NK-92 (cell line): ENCODE data around the gene ADGRB2.
"Not testable (repeated sequence)": the region's sequence is repeated elsewhere in the genome, so short reads cannot be mapped to it uniquely, and the experiment has no call there.

Experiments
- DNase-seq: peaks from one replicate; lab custom pipeline; 2025; ENCODE audit not compliant: unreplicated experiment; lab: John Stamatoyannopoulos, UW

ADGRB2 gene

DNA sequence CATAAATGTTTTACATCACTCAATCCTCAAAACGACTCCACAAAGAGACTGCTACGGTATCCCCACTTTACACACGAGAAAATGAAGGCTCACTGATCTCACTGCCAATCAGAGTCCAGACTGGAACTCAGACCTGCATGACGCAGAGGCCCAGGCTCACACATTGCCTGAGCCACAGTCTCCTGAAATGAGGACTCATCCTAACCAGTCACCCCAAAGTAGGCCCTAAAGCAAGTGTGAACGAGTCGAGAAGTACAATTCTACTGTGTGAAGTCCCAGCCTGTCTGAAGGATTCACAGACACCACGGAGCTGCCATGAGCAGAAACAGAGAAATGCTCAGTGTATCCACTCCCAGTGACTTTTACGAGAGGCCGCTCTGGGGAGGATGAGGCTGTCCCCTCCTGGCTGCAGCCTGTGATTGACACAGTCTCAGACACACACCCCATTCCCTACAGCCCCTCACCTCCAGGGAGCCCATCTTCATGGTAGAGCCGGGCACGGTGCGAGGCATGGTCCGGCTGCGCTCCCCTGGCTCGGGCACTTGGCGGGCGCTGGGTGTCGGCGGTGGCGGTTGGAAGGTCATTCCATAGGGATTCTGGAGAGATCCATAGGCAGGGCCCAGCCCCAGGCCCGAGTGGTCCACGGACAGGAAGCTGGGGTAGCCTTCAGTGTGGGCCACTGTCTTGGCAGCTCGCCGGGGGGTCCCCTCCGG, 33.6 kb downstream of the ADGRB2 start:
- no peak for DNase-seq

DNA sequence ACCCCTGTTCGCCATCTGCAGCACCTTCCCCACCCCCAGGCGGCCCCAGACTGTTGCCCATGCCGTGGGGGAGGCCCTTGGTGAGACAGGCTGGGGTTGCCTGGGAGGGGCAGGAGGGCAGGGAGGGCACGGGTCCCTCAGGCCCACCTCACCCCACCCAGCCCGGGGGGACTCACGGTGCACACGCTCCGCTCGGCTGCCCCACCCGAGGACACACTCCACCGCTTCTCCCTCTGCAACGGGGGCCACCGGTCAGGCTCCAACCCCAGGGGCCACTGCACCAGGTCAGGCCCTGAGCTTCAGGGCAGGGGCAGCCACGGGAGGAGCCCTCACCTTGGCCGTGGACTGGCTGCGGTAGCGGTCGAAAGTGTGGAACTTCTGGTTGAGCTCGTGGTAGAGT, 36.3 kb downstream of the ADGRB2 start:
- DNase-seq = no peak

DNA sequence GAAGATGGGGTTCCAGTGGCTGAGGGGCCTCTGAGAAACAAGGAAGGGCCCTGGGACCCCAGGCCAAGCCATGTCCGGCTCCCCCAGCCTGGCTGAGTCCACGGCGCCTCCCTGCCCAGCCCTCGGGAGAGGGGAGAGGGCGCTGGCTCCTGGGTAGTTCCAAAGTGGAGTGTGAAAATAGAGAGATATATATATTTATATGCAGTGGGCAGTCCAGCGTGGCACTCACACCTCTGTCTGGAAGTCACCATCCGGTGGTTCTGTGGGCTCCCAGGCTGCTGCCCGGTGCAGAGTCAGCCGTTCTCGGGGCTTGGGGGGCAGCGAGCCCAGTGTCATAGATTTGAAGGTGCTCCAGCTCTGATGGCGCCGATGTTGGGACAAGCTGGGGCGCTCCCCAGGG, 36.9 kb downstream of the ADGRB2 start:
- no peak for DNase-seq

DNA sequence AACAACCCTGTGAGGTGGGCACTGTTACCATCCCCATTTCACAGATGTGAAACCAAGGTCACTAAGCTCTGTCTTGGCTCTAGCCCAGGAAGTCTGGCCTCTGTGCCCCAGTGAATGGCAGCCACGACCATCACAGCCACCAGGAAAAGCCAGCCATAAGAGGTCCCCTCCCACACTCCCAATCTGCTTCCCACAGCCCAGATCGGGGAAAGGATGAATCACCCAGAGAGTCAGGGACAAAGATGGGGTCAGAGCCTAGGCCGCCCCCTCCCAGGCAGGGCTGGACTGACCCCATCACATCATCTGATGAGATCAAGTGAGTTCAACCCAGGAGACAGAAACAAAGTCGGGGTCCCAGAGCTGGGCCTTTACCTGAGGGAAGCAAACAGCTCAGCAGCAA, 37.4 kb downstream of the ADGRB2 start:
- no peak for DNase-seq

DNA sequence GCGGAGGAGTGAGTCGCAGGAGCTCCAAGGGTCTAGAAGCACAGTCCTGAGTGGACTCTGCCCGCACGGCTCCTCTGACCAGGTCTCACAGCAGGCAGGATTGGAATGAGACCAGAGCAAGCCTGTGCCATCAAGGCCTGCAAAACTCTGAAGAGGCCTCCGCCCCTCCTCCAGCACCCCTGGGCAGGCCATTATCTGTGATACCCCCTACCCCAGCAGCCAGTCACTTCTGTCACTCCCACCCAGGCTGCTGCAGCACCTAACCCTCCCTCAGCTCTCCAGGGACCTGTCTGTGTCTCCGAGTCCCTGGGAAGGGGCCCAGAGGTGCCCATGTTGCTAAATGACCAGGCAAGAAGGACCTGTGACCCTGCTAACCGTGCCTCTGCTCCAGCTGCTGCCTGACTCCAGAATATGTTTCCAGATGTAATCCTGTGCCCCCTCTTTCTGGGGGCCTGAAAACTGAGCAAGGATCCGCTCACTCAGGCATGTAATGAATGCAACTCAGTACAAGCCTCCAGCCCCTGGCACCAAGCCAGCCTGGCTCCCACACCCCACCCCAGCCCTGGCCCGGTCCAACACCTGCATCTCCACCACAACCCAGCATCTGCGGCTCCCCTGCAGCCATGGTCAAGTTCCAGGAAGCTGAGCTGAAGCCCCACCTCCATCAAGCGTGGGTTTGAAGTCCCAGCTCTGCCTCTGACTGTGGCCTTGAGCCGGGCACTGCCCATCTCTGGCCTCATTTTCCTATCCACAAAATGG, 38.2 kb downstream of the ADGRB2 start:
- no peak for DNase-seq

DNA sequence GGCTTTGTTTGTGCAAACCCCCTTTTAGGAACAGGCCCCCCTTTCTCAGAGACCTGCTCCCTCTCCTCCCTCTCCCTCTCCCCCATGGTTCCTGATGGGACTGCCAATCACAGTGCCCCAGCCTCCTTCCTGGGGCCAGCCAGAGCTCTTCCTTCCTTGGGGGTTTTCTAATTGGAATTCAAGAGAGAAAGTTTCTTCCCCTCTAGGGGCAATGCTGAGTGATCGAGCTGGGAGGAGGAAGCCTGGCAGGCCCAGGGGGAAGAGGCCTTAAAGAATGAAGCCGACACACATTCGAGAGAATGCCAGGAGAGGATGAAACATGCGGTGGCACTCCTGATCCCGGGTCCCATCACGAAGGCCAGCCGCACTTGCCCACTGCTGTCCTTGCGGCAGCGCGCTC, 39.0 kb downstream of the ADGRB2 start:
- no peak for DNase-seq

DNA sequence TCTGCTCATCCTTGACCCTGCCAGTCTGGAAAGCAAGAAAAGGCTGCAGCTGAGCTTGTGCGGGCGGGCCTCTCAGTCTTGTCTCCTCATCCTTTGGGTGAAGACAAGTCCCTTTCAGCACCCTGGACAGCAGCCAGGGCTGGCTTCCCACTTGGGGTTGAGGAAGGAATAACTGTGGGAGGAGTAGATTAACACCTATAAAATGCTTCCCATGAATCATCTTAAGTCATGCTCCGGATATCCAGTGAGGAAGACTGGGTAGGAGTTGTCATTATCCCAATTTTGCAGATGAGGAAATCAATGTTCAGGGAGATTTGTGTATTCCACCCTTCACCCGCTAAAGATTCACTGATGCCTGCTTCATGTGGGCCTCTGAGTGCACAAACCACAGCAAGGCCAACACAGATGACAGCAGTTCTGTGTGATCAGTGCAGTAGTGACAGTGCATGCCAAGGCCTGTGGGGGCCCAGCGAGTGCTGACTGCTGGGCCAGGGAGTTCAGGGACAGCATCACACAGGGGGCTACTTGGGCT, 40.2 kb downstream of the ADGRB2 start:
- no peak for DNase-seq

DNA sequence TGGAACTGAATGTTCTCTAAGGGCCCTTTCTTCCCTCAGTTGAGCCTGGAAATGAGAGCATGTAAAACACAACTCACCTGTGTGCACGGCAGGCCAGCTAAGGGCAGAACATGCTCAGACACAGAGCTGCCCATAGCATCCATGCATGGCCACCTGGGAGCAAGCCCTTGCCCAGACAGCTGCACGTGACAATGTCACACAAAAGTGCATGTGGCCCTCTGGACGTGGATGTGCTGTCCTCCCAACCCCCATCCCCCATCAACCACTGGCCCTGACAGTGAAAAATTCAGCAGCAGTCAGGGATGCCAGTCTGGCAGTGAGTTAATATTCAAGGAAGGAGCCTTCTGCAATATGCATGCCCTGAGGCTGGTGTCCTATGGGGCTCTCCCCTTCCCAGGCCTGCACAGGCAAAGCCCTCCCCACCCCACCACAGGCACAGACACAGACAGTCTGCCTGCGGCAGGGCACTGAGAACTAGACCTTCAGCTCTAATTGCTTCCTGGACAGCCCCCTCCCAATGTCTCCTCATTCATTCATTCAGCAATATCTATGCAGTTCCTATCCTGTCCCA, 45.7 kb downstream of the ADGRB2 start:
- no peak for DNase-seq

DNA sequence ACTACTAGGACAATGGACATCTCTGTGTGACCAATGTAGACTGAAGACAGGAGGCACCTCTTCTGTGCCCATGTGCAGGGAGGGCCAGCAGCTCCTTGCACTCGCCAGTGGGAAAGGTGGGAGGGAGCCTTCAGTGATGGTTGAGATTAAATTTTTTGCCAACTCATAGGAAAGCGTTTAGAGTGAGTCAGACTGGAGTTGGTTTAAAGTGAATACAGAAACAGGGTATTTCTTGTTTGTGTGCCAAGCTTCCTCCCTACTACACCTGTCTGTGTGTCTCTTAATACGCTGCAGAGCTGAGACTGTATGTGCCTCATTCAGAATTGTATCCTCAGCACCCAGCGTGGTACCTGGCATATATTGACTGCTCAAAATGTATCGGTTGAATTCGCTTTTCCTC, 46.8 kb downstream of the ADGRB2 start:
- no peak for DNase-seq

DNA sequence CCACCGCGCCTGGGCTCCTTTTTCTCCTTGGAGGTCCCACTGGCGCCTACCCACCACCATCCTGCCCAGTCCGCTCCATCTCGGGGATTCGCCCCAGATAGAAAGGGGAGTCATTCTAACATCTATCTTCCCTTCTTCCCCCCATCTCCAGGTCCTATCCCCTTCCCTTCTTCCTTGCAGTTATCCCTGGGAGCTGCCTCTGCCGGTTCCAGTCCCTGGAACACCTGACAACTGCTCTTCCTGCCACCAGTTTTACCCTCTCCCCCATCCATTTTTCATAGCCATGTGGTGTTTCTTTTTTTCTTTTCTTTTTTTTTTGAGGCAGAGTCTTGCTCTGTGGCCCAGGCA, 48.3 kb downstream of the ADGRB2 start:
- no peak for DNase-seq

DNA sequence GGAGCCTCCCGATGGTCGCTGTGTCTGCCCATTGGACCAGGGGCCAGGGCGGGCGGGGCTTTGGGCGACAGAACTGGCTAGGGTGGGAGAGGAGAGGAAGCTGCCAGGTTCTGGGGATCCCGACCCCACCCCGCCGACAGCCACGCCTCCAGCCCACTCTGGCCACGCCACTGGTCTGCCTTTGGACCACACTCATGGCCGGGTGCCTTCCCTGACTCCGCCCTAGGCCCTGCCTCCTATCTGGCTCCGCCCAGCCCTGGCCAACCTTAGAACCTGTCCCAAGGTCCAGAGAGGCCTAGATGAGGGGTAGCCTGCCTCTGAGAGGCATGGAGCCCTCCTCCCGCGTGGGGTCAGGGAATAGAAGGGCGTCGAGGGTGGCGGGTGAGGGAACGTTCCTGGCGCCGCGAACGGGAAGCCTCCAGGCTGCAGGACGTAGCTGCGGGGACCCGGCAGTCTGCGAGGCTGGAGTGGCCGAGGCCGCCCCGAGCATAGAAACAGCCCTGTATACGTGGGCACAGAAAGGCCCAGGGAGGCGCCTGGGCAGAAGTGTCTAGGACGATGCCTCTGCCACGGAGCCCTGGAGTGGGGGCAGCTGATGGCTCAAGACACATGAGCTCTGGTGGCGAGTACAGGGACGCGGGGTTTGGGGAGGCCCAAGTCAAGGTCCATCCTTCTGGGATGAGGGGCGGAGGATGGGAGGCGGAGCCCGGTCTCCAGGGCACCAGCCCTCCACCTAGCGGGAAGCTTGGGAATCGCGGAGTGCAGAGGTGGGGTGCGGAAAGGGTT, 48.9 kb downstream of the ADGRB2 start:
- no peak for DNase-seq

DNA sequence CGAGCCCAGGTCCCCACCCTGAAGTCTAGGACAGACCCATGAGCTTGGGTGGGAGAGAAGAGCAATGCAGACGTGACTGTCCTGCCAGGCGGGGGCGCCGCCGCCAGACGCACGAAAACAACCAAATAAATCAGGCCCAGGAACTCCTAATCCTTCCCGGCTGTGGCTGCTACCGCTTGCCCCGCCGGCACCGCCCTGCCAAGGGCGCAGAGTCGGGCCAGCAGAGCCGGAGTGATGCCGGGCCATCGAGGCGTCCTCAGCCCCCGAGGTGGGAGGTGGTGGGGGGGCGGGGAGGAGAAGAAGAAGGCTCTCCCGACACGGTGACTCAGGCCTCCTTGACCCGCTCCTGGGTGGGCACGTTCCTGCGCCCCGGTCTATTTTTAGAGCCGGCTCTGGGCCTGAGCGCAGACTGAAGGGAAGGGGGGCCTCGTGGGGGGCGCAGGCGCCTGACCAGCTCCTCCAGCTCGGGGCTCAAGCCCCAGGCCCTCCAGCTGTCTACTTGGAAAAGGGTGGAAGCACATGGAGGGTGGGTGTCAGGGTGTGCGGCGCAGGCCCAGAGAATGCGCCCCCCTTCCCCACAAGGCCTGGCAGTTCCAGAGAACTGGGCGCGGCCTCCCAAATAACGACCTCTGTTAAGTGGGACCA, 49.6 kb downstream of the ADGRB2 start:
- no peak for DNase-seq

DNA sequence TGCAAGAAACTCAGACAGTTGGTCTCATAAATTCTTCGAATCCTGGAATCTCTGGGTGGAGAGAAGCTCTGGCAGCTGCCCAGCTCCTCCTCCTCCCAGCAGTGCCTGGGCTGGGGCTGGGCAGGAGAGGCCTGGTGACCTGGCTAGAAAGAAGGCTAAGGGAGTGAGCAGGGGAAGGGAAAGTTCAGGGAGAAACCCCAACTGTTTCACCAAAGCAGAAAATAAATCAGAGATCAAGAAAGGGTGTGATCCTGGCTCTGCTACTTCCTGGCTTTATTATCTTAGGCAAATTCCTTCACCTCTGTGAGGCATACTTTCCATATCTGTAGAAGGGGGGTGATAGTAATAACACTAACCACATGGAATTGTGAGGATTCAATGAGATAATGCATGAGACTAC, 51.5 kb downstream of the ADGRB2 start:
- no peak for DNase-seq

DNA sequence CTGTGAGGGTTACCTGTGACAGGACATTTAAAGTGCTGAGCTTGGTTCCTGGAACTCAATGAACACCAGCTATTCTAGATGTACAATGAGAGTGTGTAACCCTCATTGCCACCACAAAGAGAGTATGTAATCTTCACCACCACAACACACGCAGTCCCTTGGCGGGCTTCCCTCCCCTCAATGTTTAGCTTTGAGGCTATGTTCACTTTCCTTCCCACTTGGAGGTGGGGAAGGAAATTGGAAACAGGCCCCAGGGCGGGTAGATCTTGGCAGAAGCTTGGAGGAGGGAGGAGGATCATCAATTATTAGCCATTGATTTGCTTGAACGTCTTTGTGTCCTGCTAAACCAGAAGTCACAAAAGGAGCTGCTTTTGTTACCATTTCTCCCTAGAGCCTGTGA, 52.1 kb downstream of the ADGRB2 start:
- no peak for DNase-seq

DNA sequence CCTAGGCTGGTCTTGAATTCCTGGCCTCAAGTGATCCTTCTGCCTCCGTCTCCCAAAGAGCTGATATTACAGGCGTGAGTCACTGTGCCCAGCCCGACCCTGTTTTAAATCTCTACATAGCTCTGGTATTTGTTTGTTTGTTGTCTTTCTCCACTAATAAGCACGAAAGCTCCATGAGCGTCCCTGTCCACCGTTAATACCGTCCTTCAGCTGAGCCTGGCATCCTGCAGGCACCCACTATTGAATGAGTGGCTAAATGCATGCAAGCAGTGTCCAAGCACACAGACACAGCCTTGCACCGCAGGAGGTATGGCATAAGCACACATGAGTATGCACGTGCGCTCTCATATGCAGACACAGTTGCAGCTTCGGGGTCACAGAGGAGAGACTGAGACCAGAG, 55.8 kb downstream of the ADGRB2 start:
- DNase-seq = no peak

DNA sequence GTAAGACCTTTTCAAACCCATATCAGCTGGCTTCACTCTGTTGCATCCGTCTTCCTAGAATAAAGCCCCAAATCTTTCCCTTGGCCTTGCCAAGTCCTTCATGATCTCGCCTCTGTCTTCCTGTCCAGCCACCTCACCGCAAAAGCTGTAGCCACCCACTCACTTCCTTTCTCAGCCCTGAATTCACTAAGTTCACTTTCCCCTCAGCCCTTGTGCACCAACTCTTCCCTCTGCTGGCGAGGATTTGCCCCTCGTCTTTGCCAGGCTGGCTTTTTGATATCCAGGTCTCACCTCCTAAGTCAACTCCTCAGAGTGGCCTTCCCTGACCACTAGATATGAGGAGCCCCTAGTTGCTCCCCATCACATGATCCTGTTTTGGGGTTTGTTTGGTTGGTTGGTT, 56.4 kb downstream of the ADGRB2 start:
- DNase-seq = no peak

DNA sequence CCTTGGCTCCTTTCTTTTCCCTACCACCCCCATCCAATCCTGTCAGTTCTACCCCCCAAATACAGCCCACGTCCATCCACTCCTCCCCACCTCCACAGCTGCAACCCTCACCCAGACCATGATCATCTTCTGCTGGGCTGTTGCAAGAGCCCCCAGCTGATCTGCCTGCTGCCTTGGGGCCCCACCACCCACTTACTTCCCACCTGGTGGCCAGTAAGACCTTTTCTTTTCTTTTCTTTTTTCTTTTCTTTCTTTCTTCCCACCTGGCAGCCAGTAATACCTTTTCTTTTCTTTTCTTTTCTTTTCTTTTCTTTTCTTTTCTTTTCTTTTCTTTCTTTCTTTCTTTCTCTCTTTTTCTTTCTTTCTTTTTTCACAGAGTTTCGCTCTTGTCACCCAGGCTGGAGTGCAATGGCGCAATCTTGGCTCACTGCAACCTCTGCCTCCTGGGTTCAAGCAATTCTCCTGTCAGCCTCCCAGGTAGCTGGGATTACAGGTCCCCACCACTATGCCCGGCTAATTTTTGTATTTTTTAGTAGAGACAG, 57.0 kb downstream of the ADGRB2 start:
- not testable (repeated sequence) for DNase-seq

DNA sequence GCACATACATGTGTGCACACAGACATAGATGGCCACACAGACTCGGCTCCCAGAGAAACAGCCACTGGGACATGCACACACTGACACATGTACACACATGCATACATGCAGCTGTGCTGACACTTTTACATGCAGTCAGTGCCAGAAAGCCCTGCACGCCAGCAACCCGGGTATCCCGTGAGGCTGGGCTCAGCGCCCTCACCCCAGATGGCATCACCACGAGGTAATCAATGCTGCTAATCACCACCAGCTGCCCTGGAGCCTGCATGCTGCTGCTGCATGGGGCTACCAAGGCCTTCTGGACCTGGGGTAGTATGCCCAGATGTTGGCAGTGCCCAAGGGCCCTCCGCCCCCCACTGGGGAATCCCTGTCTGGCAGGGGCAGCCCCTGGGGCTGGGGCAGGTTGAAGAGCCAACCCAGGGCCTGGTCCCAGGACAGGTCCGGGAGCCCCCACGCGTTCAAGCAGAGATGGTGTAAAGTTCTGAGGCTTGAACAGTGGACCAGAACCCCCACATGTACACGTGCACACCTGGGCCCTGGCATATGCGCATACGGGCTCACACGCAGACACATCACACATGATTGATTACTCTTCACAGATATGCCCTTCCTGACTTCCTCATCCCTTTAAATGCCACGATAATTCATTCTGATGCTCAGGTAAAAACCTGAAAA, 57.6 kb downstream of the ADGRB2 start:
- no peak for DNase-seq

DNA sequence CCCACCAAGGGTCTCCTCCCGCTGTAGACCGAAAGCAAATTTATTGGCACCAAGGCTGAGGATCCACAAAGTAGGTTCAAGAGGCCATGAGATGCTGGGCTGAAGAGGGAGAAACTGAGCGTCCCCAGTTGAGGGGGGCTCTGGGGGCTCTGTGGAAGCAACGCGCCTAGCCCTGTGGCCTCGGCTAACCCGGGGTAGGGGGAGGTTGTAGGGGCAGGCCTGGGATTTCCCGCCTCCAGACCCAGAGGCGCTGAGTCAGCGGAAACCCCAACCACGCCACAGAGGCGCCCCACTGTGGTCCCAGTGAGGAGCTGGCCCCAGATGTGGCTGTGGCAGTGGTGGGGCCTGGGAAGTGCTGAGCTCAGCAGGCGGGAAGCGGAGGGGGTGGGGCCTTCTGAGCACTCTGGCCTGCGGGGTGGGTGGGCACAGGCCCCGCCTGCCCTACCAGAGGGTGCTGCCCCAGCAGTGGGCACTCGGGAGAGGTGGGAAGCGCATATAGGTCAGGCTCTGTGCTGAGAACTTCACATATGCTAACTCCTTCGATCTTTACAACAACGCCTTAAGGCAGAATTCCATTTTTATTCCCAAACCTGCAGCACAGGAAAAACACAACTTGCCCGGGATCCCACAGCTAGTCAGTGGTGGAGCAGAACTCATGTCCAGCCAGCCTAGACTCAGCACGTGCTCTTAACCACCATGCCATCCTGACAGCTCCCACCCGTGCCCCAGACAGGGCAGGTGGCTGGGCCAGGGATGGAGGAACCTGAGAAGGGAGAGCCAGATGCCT, 58.9 kb downstream of the ADGRB2 start:
- no peak for DNase-seq
